ENCODE results near the gene SRGAP2B.
"Not testable (repeated sequence)": the region's sequence is repeated elsewhere in the genome, so short reads cannot be mapped to it uniquely, and the experiment has no call there.

The SRGAP2B gene

DNA sequence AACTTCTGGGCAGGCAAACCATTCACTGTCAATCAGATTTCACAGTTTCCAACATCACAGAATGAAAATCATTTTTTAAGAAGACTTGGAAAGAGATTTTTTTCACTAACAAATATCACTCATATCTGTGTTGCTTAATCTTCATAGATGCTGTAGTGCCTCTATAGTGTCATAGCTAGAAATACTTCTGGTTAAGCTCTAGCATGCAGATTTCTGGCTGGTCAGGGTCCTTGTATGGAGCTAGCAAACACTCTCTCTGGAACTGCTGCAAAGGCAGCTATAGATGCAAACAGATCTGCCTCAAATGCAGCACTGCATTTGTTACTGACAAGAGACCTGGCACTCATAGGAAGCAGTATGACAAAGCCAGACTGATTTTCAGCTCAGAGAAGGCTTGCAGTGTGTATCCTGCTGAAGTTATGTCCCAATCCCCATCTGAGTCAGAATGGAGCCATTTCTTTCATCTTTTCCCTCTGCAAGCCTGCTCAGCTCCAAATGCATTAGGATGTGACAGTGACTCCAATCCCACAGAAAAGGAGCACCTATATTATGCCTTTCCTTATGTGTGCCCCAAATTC is 99.2 kb downstream of the SRGAP2B start:
- not testable (repeated sequence) for DNase-seq (ENCODE audit: low spot score)

DNA sequence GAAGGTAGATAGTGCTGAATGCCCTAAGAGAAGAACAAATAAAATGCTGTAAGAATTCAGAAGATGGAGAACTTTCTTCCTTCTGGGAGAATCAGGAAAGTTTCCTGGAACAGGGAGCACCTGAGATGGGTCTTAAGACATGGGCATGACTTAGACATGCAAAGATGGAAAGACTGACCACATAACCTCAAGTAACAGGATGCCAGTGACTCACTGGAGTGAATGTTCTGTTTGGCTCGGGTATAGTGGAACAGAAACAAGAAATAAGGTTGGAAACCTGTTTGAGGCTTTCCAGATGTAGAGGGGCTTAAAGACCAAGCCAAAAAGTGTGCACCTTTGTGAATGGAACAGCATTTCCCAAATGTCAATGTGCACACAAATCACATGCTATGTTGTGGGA is 102.2 kb downstream of the SRGAP2B start:
- not testable (repeated sequence) for DNase-seq (ENCODE audit: low spot score)

DNA sequence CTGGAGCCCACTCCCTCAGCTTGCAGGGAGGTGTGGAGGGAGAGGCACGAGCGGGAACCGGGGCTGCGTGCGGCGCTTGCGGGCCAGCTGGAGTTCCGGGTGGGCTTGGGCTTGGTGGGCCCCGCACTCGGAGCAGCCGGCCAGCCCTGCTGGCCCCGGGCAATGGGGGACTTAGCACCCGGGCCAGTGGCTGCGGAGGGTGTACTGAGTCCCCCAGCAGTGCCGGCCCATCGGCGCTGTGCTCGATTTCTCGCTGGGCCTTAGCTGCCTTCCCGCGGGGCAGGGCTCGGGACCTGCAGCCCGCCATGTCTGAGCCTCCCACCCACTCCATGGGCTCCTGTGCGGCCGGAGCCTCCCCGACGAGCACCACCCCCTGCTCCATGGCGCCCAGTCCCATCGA is 104.5 kb downstream of the SRGAP2B start:
- not testable (repeated sequence) for DNase-seq (ENCODE audit: low spot score)

DNA sequence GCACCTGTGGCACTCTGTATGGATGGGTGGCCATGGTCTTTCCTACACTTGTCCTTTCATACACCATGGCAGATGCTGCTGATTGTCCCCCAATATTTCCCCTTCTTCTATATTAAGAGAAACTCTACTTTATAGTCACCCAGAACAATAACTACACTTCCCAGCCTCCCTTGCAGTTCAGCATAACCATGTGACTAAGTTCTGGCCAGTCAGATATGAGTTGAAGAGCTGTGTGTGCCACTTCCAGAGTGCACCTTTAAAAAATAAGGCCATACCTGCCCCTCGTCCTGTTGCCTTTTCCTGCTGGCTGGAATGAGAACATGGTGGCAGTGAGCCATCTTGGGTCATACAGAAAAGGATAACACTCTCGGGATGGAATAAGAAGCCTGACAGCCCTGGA is 108.0 kb downstream of the SRGAP2B start:
- DNase-seq (ENCODE audit: low spot score): not testable (repeated sequence)

DNA sequence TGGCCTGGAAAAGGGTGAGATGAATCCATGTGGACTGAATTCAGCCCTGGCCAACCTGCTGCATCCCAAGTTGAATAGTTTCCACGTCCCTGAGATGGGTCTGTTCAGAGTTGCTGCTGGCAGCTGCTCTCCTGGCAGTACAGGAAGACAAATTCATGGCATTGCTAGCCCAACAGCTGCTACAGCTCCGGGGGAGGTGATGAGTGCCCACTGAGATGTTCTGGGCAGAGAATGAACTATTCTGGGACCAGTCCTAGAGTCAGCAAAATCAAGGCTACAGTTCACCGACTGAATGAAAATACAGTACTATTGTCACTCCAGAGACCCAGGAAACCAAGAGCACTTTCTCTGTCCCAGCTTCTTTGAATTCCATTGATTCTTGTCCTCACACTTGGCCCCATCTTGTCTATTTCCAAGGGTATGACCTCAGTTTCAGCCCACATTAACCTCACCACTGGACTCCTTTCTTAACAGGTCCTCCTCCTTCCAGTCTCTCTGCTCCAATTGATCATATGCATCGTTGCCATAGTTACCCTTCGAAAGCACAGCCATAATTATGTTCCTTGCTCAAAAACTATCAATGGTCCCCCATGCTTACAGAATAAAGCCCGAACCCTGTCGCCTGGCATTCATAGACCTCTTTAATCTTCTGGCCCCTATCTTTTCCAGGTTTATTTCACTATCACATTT is 108.8 kb downstream of the SRGAP2B start:
- DNase-seq (ENCODE audit: low spot score): not testable (repeated sequence)

DNA sequence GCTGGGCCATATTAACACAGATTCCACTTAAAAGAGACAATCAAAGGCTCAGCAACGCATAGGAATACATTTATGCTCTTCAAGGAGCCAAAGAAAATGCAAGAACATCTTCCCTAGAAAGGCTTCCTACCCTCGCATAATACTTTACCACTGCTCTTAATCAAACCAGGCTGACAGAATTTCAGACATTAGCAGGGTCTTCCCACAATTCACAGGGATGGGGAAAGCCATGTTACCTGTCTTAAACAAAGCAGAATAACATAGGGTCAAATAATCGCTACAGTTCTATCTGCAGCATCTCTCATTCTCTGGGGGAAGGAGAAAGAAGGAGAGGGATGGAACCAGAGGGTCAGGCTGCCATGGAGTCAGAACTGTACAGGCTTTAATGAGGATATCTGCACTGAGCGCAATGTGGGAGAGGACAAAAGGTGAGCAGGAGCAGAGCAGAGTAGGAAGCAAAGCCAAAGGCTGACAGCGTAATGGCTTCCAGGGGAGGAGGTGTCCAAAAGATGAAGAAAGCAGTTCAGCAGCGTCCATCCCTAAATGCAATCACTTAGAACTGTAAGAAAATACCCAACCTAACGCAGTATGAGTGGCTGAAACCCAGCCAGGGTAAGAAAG is 109.5 kb downstream of the SRGAP2B start:
- not testable (repeated sequence) for DNase-seq (ENCODE audit: low spot score)

DNA sequence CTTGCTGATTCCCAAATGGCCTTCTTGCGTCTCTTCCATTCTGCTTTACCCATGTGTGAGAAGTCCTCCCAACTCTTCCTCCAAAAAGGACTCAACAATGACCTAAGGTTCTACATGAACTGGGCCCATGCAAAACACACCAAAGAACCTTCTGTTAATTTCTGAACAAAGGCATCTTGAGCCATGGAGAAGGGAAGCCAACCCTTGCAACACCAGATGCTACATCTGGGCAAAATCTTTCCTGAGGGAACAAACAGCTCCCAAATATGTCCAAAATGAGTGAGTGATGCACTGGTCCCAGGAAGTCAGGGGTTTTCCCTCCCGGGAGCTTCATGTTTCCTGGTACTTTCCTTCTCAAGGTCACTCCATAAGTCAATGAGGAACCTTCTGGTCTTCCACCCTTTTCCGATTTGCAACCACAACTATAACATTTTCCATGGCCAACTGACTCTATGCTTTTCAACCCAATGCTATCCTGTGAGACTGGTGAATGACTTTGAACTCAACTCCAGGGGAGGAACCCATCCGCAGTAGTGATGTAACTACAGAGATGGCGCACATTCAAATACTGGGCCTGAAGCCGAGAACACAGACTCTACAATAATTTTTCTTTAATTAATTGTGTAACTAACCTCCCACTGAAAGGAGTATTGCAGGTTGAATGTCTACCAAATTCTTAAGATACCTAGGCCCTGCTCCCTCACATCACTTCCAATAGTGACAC is 112.2 kb downstream of the SRGAP2B start:
- DNase-seq (ENCODE audit: low spot score): not testable (repeated sequence)

DNA sequence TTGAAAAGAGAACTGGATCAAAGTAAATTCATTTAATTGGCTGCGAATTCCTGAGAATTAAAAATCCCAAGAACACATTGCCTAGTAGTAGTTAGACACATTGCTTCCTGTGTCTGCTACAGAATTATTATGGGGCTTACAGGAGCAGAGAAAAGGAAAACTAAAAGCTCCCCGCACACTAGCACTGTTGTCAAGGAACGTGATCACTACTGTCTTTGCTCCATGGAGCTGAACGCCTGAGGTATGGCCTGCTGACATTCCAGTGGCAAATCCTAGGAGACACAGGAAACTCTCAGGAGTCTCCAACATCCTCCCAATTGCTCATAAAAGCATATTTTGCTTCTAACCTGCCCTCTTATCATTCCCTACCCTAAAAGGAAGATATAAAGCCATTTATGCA is 114.0 kb downstream of the SRGAP2B start:
- not testable (repeated sequence) for DNase-seq (ENCODE audit: low spot score)

DNA sequence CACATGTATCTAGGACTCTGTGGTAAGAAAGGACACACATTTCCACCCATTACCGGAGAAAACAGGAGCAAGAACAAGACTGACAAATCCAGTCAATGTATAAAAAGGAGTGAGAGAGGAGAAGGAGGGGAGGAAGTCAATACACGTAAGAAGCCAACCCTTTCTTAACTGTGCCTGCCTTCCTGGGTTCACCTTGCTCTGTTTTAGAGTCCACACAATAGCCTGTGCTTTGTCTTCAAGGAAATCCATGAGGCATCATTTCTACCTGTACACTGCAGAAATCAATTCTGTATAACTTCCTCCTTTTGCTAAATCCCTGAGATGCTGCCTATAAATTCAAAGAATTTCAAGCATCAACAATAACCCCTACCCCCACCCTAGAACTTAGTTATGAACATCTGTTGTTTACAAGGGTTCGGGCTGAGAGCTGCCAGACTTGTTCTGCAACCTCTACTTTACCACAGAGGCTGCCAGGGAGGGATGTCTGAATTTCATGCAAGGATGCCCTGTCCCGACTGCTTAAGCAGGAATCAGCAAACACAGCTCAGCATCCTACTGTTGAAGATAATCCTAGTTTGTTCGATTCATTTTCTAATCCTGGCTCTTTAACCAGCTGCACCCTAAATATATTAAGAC is 115.0 kb downstream of the SRGAP2B start:
- DNase-seq (ENCODE audit: low spot score): not testable (repeated sequence)

DNA sequence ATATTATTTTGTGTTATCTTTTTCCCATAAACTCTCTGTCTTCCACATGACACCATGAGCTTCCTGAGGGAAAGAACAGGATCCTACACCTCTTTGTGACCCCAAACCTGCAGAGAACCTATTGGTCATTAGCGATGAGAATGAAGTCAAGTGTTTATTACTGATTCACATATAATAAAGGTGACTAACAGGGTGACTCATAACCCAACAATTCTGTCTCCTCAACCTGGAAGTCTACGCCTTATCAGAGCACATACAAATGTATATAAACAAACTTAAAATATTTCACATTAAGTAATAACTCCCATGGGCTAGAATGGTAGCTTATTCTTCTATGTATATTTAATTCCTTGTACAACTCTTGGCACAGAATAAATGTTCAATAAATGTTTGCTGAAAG is 117.3 kb downstream of the SRGAP2B start:
- DNase-seq (ENCODE audit: low spot score): not testable (repeated sequence)

DNA sequence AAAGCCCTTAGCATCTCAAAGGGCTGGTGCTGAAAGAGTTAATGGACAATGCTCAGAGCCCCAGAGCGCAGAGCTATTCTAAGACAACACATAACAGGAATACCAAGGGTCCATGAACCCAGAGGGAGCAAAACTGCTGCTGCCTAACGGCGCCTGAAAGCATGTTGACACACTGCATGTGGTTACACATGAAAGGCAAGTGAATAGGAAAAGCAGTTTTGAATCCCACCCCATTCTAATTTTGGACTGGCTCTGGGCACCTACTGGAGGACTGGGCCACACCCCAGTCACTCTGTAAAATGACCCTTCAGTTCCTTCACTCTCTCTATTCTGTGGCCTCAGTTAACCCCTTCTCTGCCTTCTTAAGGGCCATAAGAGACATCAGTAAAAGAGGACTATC is 123.2 kb downstream of the SRGAP2B start:
- DNase-seq (ENCODE audit: low spot score): not testable (repeated sequence)

DNA sequence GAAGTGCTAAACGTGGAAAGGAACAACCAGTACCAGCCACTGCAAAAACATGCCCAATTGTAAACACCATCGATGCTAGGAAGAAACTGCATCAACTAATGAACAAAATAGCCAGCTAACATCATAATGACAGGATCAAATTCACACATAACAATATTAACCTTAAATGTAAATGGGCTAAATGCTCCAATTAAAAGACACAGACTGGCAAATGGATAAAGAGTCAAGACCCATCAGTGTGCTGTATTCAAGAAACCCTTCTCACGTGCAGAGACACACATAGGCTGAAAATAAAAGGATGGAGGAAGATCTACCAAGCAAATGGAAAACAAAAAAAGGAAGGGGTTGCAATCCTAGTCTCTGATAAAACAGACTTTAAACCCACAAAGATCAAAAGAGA is 128.6 kb downstream of the SRGAP2B start:
- DNase-seq (ENCODE audit: low spot score): not testable (repeated sequence)

DNA sequence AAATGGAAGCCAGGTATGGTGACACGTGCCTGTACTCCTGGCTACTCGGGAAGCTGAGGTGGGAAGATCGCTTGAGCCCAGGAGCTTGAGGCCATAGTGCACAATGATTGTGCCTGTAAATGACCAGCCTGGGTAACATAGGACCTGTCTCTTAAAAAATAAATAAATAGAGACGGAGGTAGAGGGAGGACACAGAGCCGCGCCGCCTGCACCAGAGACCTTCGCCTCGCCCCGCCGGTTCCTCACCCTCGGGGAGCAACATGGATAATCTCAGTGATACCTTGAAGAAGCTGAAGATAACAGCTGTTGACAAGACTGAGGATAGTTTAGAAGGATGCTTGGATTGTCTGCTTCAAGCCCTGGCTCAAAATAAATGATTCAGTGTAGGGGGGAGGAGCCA is 130.4 kb downstream of the SRGAP2B start:
- not testable (repeated sequence) for DNase-seq (ENCODE audit: low spot score)

DNA sequence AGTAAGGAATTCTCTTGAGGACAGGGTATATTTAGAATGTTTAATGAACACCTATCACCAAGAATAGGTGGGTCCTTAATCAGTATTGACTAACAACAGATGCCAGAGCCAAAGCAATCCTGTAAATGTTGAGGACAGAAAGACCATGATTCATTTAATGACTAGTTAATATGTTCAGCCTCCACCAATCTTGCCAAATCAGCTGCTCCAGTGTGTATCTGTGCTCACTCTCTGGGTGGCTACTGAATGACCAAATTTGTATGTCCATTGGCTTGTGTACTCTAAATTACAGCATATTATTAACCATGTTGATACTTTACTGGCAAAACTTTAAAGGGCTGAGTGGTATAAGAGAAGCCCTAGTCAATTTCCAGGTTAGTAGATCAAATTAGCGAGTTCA is 130.9 kb downstream of the SRGAP2B start:
- not testable (repeated sequence) for DNase-seq (ENCODE audit: low spot score)

DNA sequence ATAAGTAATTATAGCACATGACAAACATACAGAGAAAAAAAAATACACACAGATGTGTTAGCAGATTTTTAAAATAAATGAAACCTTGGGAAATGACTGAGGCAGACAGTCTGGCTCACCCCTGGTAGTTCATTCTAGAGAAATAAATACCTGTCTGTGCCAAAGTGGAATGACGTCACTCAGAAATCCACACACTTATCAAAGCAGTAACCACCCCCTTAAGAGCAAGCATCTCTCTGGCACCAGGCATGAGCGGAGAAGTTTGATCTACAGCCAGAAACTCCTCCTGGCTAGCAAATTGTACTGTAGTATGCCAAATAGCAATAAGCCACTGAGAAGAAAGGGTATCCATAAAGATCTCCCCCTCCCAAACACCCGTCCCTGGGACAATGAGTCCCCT is 131.6 kb downstream of the SRGAP2B start:
- not testable (repeated sequence) for DNase-seq (ENCODE audit: low spot score)

DNA sequence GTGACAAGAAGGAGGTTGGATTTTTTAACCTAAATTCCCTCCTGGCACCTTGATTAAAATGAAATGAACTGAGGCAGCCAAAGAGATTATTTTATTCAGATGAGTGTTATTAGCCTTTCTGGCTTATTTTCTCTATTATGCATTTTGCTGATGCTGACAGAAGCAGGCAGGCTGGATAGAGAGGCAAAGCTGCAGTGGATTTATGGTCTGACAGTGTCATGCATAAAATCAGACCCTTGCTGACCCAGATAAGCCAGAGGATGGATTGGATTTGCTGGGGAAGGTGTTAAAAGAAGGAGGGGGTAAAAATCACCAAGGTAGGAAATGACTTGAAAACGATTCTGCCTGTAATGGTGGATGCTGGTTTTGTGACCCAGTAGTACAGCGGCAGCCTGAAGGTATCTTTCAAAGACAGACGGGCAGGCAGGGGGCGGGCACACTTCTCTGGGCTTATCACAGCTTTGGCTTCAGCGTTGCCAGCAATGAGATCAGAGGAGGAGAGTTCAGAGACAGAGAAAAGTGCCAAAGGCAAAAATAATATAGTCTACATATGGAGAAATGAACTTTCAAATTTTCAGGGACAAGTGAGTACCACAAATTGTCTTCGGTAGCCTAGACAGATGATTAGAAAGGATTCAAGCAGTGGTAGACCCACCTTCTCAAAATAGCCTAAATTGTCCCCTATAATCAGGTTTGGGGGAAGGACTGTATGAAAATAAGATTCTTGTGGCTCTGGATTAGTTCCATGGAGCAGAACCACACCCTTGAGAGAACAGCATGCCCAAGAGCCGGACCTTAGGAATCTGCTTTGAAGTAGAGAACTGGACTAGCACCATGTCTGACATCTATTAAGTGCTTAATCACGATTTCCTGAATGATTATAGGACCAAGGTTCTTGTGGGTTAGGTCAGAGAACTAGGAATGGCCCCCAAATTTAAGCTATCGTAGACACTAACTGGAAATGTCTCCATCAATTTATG is 133.2 kb downstream of the SRGAP2B start:
- DNase-seq (ENCODE audit: low spot score): not testable (repeated sequence)

DNA sequence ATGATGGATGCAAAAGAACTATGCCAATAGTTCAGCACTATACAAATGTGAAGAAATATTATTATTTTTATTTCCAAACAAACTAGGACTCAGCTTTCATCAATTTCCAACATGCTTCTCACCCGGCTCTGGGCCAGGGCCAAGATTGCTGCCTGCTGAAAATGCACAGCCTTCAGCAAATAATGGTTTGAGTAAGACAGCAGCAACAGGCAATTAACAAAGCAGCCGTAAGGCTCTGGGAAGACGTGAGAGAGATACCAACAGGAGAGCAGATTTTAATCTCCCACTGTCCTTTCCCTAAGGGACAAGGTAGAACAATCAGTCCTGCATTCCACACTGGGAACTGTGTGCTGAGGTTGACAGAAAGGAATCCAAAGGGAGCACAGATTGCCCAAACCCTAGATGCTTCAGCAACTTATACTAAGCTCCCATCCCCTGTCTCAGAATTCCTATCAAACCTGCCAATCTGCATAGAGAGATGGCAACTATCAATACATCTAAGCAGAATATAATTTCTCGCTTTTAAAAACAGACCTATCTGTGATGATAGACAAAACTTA is 134.1 kb downstream of the SRGAP2B start:
- not testable (repeated sequence) for DNase-seq (ENCODE audit: low spot score)

DNA sequence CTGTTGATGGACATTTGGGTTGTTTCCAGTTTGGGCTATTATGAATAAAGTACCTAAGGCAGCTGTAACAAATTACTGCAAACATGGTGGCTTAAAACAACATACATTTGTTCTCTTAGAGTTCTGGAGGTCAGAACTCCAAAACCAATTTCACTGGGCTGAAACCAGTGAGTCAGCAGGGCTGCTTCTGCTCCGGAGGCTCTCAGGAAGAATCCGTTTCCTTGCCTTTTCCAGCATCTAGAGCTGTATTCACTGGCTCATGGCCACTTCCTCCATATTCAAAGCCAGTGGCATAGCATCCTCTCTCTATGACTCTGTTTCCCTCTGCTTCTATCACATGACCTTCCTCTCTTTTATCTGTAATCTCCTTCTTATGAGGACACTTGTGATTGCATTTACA is 146.7 kb downstream of the SRGAP2B start:
- not testable (repeated sequence) for DNase-seq (ENCODE audit: low spot score)

DNA sequence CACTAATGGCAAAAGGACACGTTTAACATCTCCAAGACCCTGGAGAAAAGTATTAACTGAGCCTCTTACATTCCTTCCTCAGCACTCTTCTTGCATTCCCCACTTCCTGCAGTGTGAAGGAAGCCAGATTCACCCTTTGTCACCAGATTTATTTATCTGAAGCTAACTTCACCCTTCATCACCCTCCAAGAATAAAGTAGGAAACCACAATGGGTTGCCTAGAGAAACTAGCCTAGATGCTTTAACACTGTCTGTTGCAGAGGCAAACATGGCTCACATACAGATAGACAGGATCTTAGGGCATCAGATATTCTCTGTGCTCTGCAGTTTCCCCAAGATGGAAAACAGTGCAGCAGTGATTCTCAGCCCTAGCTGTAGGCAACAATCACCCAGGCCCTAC is 147.6 kb downstream of the SRGAP2B start:
- not testable (repeated sequence) for DNase-seq (ENCODE audit: low spot score)

Measured in hepatic stellate cell (primary cell).